ENCODE data around the gene PTPN4.
"Not testable (repeated sequence)": the region's sequence is repeated elsewhere in the genome, so short reads cannot be mapped to it uniquely, and the experiment has no call there.

The PTPN4 gene

GRCh38 chr2:120020554-120020953 is 260.8 kb downstream of the PTPN4 start:
- H3K36me3 ChIP-seq (ENCODE audit: control insufficient read depth in 1 of 2, insufficient read depth in 2 of 2, low read depth in 1 of 2, low read length in 2 of 2), result no peaks in the 10 kb centered on the region
- H2BK12ac ChIP-seq (ENCODE audit: low read length in 2 of 2), result no peak overlapping the region
- H3K27ac ChIP-seq (ENCODE audit: low read length, poor library complexity, severe bottlenecking), result no peak overlapping the region
- H4K8ac ChIP-seq (ENCODE audit: low read length), result no peak overlapping the region
- DNase-seq, result no peak
- H3K9ac ChIP-seq (ENCODE audit: low read length), result no peak overlapping the region
- peaks cover 12% of the 10 kb centered on the region for H3K79me1 ChIP-seq (replicated peaks; ENCODE audit: low read length, poor library complexity, severe bottlenecking)
- H2BK5ac ChIP-seq (ENCODE audit: low read depth, low read length, poor library complexity, severe bottlenecking), result no peak overlapping the region
- no peaks in the 10 kb centered on the region for H3K27me3 ChIP-seq (ENCODE audit: control insufficient read depth in 1 of 2, insufficient read depth in 1 of 2, low read length in 2 of 2)
- H3K23ac ChIP-seq (ENCODE audit: low read length in 2 of 2), result no peak overlapping the region
- no peak overlapping the region for H4K91ac ChIP-seq (ENCODE audit: low read length)
- no peak overlapping the region for H2AFZ ChIP-seq (ENCODE audit: low read depth, low read length)
- no peaks in the 10 kb centered on the region for H3K9me3 ChIP-seq (ENCODE audit: control insufficient read depth, low read length)
- no peak overlapping the region for H3K14ac ChIP-seq (ENCODE audit: low read length in 2 of 2)
- 80% methylated on average over 1 of the region's 1 CpG for WGBS
- H2BK15ac ChIP-seq (ENCODE audit: low read depth, poor library complexity, severe bottlenecking), result no peak overlapping the region
- H3K4me3 ChIP-seq (ENCODE audit: insufficient read depth in 1 of 2, low read depth in 1 of 2, low read length in 2 of 2), result no peak overlapping the region
- H3K4me1 ChIP-seq (ENCODE audit: control insufficient read depth, insufficient read depth, low read depth, low read length), result peaks cover 2% of the 10 kb centered on the region
- H3K4ac ChIP-seq (ENCODE audit: low read depth in 1 of 2, low read length in 2 of 2), result no peak overlapping the region
- H3K18ac ChIP-seq (ENCODE audit: low read depth in 1 of 2, low read length in 2 of 2), result no peak overlapping the region
- no peak overlapping the region for H3K4me2 ChIP-seq (ENCODE audit: low read length, poor library complexity, severe bottlenecking)
- no peak overlapping the region for H2AK5ac ChIP-seq (ENCODE audit: low read length, severe bottlenecking)
- H2BK120ac ChIP-seq (ENCODE audit: low read depth, low read length), result no peak overlapping the region

GRCh38 chr2:120022505-120022904 is 262.8 kb downstream of the PTPN4 start:
- H2AK5ac ChIP-seq (ENCODE audit: low read length, severe bottlenecking); H3K27me3 ChIP-seq (ENCODE audit: control insufficient read depth in 1 of 2, insufficient read depth in 1 of 2, low read length in 2 of 2); H3K4me3 ChIP-seq (ENCODE audit: insufficient read depth in 1 of 2, low read depth in 1 of 2, low read length in 2 of 2); H2BK12ac ChIP-seq (ENCODE audit: low read length in 2 of 2); H2BK120ac ChIP-seq (ENCODE audit: low read depth, low read length); H3K4me2 ChIP-seq (ENCODE audit: low read length, poor library complexity, severe bottlenecking); H3K27ac ChIP-seq (ENCODE audit: low read length, poor library complexity, severe bottlenecking); DNase-seq; H4K91ac ChIP-seq (ENCODE audit: low read length); H2BK15ac ChIP-seq (ENCODE audit: low read depth, poor library complexity, severe bottlenecking); H3K18ac ChIP-seq (ENCODE audit: low read depth in 1 of 2, low read length in 2 of 2); H3K36me3 ChIP-seq (ENCODE audit: control insufficient read depth in 1 of 2, insufficient read depth in 2 of 2, low read depth in 1 of 2, low read length in 2 of 2); H2AFZ ChIP-seq (ENCODE audit: low read depth, low read length); H3K9me3 ChIP-seq (ENCODE audit: control insufficient read depth, low read length); H3K9ac ChIP-seq (ENCODE audit: low read length); H4K8ac ChIP-seq (ENCODE audit: low read length); H2BK5ac ChIP-seq (ENCODE audit: low read depth, low read length, poor library complexity, severe bottlenecking); H3K23ac ChIP-seq (ENCODE audit: low read length in 2 of 2); H3K4me1 ChIP-seq (ENCODE audit: control insufficient read depth, insufficient read depth, low read depth, low read length); H3K4ac ChIP-seq (ENCODE audit: low read depth in 1 of 2, low read length in 2 of 2); H3K14ac ChIP-seq (ENCODE audit: low read length in 2 of 2): not testable (repeated sequence)
- H3K79me1 ChIP-seq (replicated peaks; ENCODE audit: low read length, poor library complexity, severe bottlenecking), result peaks cover 19% of the 10 kb centered on the region
- WGBS, result 91% methylated on average over 1 of the region's 1 CpG

GRCh38 chr2:120026890-120027289 is 267.2 kb downstream of the PTPN4 start:
- no peak for DNase-seq
- no CpG with 5 or more reads among the region's 2 CpGs for WGBS
- H2AFZ ChIP-seq (ENCODE audit: low read depth, low read length), result no peak overlapping the region
- no peak overlapping the region for H3K9ac ChIP-seq (ENCODE audit: low read length)
- H3K23ac ChIP-seq (ENCODE audit: low read length in 2 of 2), result no peak overlapping the region
- no peaks in the 10 kb centered on the region for H3K36me3 ChIP-seq (ENCODE audit: control insufficient read depth in 1 of 2, insufficient read depth in 2 of 2, low read depth in 1 of 2, low read length in 2 of 2)
- H2AK5ac ChIP-seq (ENCODE audit: low read length, severe bottlenecking), result no peak overlapping the region
- no peak overlapping the region for H4K8ac ChIP-seq (ENCODE audit: low read length)
- no peak overlapping the region for H4K91ac ChIP-seq (ENCODE audit: low read length)
- no peak overlapping the region for H2BK120ac ChIP-seq (ENCODE audit: low read depth, low read length)
- no peaks in the 10 kb centered on the region for H3K9me3 ChIP-seq (ENCODE audit: control insufficient read depth, low read length)
- H3K4me2 ChIP-seq (ENCODE audit: low read length, poor library complexity, severe bottlenecking), result no peak overlapping the region
- no peak overlapping the region for H3K4ac ChIP-seq (ENCODE audit: low read depth in 1 of 2, low read length in 2 of 2)
- H3K27ac ChIP-seq (ENCODE audit: low read length, poor library complexity, severe bottlenecking), result no peak overlapping the region
- H3K14ac ChIP-seq (ENCODE audit: low read length in 2 of 2), result no peak overlapping the region
- no peak overlapping the region for H2BK15ac ChIP-seq (ENCODE audit: low read depth, poor library complexity, severe bottlenecking)
- no peak overlapping the region for H3K4me3 ChIP-seq (ENCODE audit: insufficient read depth in 1 of 2, low read depth in 1 of 2, low read length in 2 of 2)
- H3K4me1 ChIP-seq (ENCODE audit: control insufficient read depth, insufficient read depth, low read depth, low read length), result no peaks in the 10 kb centered on the region
- no peaks in the 10 kb centered on the region for H3K27me3 ChIP-seq (ENCODE audit: control insufficient read depth in 1 of 2, insufficient read depth in 1 of 2, low read length in 2 of 2)
- peaks cover 25% of the 10 kb centered on the region for H3K79me1 ChIP-seq (replicated peaks; ENCODE audit: low read length, poor library complexity, severe bottlenecking)
- H3K18ac ChIP-seq (ENCODE audit: low read depth in 1 of 2, low read length in 2 of 2), result no peak overlapping the region
- H2BK5ac ChIP-seq (ENCODE audit: low read depth, low read length, poor library complexity, severe bottlenecking), result no peak overlapping the region
- no peak overlapping the region for H2BK12ac ChIP-seq (ENCODE audit: low read length in 2 of 2)

GRCh38 chr2:120028795-120029194 is 269.1 kb downstream of the PTPN4 start:
- Histone ChIP-seq H3K4ac (ENCODE audit: low read depth in 1 of 2, low read length in 2 of 2) (no peak overlapping the region), H3K9me3 (ENCODE audit: control insufficient read depth, low read length) (no peaks in the 10 kb centered on the region), H3K18ac (ENCODE audit: low read depth in 1 of 2, low read length in 2 of 2) (no peak overlapping the region), H2BK15ac (ENCODE audit: low read depth, poor library complexity, severe bottlenecking) (no peak overlapping the region), H2AFZ (ENCODE audit: low read depth, low read length) (no peak overlapping the region), H3K36me3 (ENCODE audit: control insufficient read depth in 1 of 2, insufficient read depth in 2 of 2, low read depth in 1 of 2, low read length in 2 of 2) (no peaks in the 10 kb centered on the region), H3K4me2 (ENCODE audit: low read length, poor library complexity, severe bottlenecking) (no peak overlapping the region), H3K79me1 (replicated peaks; ENCODE audit: low read length, poor library complexity, severe bottlenecking) (peaks cover 27% of the 10 kb centered on the region), H2BK12ac (ENCODE audit: low read length in 2 of 2) (no peak overlapping the region), H2AK5ac (ENCODE audit: low read length, severe bottlenecking) (no peak overlapping the region), H3K27ac (ENCODE audit: low read length, poor library complexity, severe bottlenecking) (no peak overlapping the region), H3K23ac (ENCODE audit: low read length in 2 of 2) (no peak overlapping the region), H3K27me3 (ENCODE audit: control insufficient read depth in 1 of 2, insufficient read depth in 1 of 2, low read length in 2 of 2) (no peaks in the 10 kb centered on the region), H3K4me1 (ENCODE audit: control insufficient read depth, insufficient read depth, low read depth, low read length) (no peaks in the 10 kb centered on the region), H2BK5ac (ENCODE audit: low read depth, low read length, poor library complexity, severe bottlenecking) (no peak overlapping the region), H4K8ac (ENCODE audit: low read length) (no peak overlapping the region), H3K14ac (ENCODE audit: low read length in 2 of 2) (no peak overlapping the region), H3K9ac (ENCODE audit: low read length) (no peak overlapping the region), H3K4me3 (ENCODE audit: insufficient read depth in 1 of 2, low read depth in 1 of 2, low read length in 2 of 2) (no peak overlapping the region), H2BK120ac (ENCODE audit: low read depth, low read length) (no peak overlapping the region), H4K91ac (ENCODE audit: low read length) (no peak overlapping the region)
- 98% methylated on average over 5 of the region's 5 CpGs for WGBS
- no peak for DNase-seq

Data from mesenchymal stem cell (in vitro differentiated cells and primary cell).